Measurements from ENCODE around the gene ROBO1.

GRCh38 chr3:78844307-78844706 lies 923.5 kb downstream of the ROBO1 start:
- no peak for TF ChIP-seq EZH2 (IDR thresholded peaks at IDR 0.05; ENCODE audit: insufficient read depth, poor library complexity, severe bottlenecking)
- TF ChIP-seq EZH2phosphoT487 (IDR thresholded peaks at IDR 0.05; ENCODE audit: insufficient read depth, low read depth), result no peak
